HG03196 (cell line): ENCODE results near the gene DZIP3.

ENCODE experiments used
- ATAC-seq: cut with Tn5 transposase; IDR thresholded peaks from one replicate; pipeline ENCODE4 v1.9.1; 2021; ENCODE audit not compliant: unreplicated experiment

DZIP3 gene

GRCh38 chr3:108589081-108589997 is at the start of gene DZIP3, which contains the start of gene CIP2A:
Gene DZIP3, plus strand, starts transcription at chr3:108589722. Its CDS starts 15,685 bp downstream, at chr3:108605407.
Gene CIP2A, minus strand, starts transcription at chr3:108589438. Its CDS starts 63 bp downstream, at chr3:108589375.
- peak; percentile 93 for ATAC-seq

- ATAC-seq, result no peak
These were observed 43.3 kb upstream of the DZIP3 start for GRCh38 chr3:108546247-108546646.

- ATAC-seq, result no peak
These were observed 42.8 kb upstream of the DZIP3 start for GRCh38 chr3:108546692-108547091.

GRCh38 chr3:108548304-108548703 is 41.2 kb upstream of the DZIP3 start:
- ATAC-seq, result no peak

- no peak for ATAC-seq
These were observed 40.6 kb upstream of the DZIP3 start for GRCh38 chr3:108548886-108549285.

GRCh38 chr3:108552267-108553159 is 37.0 kb upstream of the DZIP3 start:
- peak; percentile 54 for ATAC-seq

- no peak for ATAC-seq
These were observed 35.3 kb upstream of the DZIP3 start for GRCh38 chr3:108554229-108554628.

- ATAC-seq, result no peak
These were observed 34.5 kb upstream of the DZIP3 start for GRCh38 chr3:108554913-108555571.

GRCh38 chr3:108555966-108556581 is 33.4 kb upstream of the DZIP3 start:
- no peak for ATAC-seq

GRCh38 chr3:108562565-108562964 is 27.0 kb upstream of the DZIP3 start:
- no peak for ATAC-seq

GRCh38 chr3:108564564-108564963 is 25.0 kb upstream of the DZIP3 start:
- ATAC-seq, result no peak

GRCh38 chr3:108565506-108565905 is 24.0 kb upstream of the DZIP3 start:
- ATAC-seq, result no peak

- ATAC-seq, result no peak
These were observed 22.9 kb upstream of the DZIP3 start for GRCh38 chr3:108566599-108566998.

- ATAC-seq, result no peak
These were observed 20.2 kb upstream of the DZIP3 start for GRCh38 chr3:108569336-108569735.

- ATAC-seq, result no peak
These were observed 11.5 kb upstream of the DZIP3 start for GRCh38 chr3:108578064-108578463.

GRCh38 chr3:108588601-108589000 is 921 bp upstream of the DZIP3 start:
- no peak for ATAC-seq

- no peak for ATAC-seq
These were observed 439 bp downstream of the DZIP3 start for GRCh38 chr3:108589998-108590323.

GRCh38 chr3:108590460-108590859 is 938 bp downstream of the DZIP3 start:
- no peak for ATAC-seq

- ATAC-seq, result no peak
These were observed 5.8 kb downstream of the DZIP3 start for GRCh38 chr3:108595321-108595720.

- ATAC-seq, result no peak
These were observed 8.9 kb downstream of the DZIP3 start for GRCh38 chr3:108598375-108598774.
